ENCODE results near the gene MSANTD7.
"Not testable (repeated sequence)": the region's sequence is repeated elsewhere in the genome, so short reads cannot be mapped to it uniquely, and the experiment has no call there.

Gene MSANTD7

DNA sequence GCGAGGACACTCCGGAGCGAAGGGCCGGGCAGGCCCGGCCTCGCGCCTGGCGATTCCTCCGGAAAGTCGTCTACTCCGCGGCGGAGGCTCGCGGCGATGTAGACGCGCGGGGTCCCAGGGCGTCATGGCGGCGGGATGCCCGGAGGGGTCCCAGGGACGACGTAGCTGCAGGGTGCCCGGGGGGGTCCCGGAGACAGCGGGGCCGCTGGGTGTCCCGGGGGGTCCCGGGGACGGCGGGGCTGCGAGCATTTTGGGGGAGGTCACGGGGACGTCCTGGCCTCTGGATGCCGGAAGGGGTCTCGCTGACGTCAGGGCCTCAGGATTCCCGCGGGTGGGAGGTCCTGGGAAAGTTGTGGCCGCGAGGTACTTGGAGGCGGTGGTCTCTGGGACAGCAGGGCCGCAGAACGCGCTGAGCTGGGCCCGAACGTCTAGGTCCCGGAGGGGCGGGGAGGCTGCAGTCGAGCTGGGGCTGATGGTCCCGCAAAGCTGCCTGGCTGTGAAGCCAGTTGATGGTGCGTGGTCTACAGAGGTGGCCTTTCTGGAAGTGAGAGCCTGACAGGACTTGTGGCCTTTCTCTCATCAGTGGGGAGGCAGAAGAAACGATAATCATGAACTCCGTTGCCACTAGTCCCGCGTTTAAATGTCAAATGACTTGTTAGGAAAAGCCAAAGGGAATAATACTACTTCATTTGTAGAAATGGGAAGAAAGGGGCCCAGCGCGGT, 637 bp downstream of the MSANTD7 start:
- DNase-seq = no peak

DNA sequence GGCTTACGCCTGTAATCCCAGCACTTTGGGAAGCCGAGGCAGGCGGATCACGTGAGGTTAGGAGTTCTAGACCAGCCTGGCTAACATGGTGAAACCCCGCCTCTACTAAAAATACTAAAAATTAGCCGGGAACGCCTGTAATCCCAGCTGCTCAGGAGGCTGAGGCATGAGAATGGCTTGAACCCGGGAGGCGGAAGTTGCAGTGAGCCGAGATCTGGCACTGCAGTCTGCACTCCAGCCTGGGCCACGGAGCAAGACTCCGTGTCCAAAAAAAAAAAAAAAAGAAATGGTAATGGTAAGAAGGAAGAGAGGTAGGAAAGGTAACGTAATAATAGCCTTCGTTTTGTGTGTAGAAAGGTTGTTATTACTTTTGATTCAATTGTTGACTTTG, 1.2 kb downstream of the MSANTD7 start:
- DNase-seq = no peak

GRCh38 chr10:14840178-14840577, 2.1 kb downstream of the MSANTD7 start:
- DNase-seq = no peak

GRCh38 chr10:14843327-14843988, 5.4 kb downstream of the MSANTD7 start:
- DNase-seq = no peak

DNA sequence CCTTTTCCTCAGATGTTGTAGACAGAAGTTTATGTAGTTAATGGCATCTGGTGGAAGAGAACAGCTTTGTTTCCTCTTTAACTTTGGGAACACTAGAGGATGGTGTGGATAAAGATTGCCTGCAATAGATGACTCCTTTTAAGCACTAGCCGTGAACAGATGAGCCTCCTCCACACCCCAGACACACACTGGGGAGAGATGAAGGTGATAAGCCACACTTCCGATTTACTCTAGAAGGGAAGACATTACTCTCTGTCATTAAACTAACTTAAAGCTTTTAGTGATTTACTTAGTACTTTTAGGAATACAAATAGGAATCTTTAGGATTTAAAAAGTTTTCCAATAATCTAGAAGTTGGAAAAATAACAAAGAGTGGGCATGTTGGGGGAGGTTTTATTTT, 6.8 kb downstream of the MSANTD7 start:
- no peak for DNase-seq

DNA sequence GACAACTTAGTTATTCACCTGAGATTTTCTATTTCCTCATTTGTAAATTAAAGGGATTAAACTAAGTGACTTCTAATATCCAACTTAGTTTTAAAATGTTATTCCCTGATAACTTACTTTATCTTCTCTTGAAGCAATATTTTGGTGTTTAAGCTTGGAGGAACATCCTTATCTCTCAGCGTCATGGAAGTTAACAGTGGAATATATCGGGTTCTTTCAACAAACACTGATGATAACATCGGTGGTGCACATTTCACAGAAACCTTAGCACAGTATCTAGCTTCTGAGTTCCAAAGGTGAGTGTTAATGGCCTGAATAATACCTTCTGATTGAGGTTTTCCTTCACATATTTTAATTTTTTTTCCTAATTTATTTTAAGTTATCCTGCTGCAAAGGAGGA, 14.1 kb downstream of the MSANTD7 start:
- DNase-seq = no peak

GRCh38 chr10:14855453-14855852, 17.3 kb downstream of the MSANTD7 start:
- DNase-seq = no peak

DNA sequence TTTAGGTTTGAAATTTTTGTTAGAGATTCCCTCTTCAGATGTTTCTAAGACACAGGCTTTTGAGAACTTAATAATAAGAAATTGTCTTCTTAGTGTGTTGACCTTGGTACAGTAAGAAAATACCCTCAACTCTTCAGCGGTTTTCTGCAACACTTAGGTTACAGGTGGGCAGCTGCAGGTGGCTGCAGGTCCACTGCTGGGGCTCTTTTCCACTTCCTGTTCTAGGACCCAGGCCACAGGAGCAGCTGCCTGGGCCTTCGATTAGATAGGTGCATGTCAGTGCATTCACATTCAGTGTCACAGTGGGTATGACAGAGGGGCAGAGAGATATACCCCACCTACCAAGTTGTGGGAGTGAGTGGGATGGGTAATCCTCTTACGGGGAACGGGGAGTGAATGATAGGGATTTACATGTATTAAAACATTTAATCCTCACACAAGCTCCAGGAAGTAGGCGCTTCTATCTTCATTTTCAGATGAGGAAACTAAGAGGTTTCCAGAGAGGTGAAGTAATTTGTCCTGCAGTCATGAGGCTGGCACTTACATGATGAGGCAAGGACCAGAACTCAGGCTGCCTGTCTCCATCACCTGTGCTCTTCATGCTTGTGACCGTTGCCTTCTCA, 20.3 kb downstream of the MSANTD7 start:
- no peak for DNase-seq

- no peak for DNase-seq
Observed at GRCh38 chr10:14859043-14859442, 20.9 kb downstream of the MSANTD7 start.

- no peak for DNase-seq
Observed at GRCh38 chr10:14859775-14860174, 21.7 kb downstream of the MSANTD7 start.

DNA sequence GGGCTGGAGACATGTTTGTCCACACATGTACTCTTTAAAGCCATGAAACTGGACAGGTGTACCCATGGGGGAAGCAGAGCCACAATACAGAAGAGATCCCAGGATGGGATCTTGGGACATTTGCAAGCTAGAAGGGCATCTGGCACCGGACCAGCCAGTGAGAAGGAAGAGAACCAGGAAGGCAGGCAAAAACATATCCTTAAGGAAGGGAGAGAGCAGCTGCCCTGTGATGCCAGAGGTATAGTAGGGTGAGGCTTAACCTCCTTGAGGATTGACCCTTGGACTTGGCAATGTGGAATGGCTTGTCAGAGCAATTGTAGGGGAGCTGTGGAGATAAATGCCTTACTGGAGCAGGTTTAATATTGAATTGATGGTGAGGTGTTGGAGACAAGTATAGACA, 22.7 kb downstream of the MSANTD7 start:
- DNase-seq = no peak

DNA sequence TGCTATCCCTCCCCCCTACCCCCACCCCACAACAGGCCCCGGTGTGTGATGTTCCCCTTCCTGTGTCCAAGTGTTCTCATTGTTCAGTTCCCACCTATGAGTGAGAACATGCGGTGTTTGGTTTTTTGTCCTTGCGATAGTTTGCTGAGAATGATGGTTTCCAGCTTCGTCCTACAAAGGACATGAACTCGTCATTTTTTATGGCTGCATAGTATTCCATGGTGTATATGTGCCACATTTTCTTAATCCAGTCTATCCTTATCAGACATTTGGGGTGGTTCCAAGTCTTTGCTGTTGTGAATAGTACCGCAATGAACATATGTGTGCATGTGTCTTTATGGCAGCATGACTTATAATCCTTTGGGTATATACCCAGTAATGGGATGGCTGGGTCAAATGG, 26.4 kb downstream of the MSANTD7 start:
- not testable (repeated sequence) for DNase-seq

DNA sequence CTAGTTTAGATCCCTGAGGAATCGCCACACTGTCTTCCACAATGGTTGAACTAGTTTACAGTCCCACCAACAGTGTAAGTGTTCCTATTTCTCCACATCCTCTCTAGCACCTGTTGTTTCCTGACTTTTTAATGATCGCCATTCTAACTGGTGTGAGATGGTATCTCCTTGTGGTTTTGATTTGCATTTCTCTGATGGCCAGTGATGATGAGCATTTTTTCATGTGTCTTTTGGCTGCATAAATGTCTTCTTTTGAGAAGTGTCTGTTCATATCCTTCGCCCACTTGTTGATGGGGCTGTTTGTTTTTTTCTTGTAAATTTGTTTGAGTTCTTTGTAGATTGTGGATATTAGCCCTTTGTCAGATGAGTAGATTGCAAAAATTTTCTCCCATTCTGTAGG, 26.8 kb downstream of the MSANTD7 start:
- not testable (repeated sequence) for DNase-seq

GRCh38 chr10:14873090-14873760, 35.1 kb downstream of the MSANTD7 start:
- DNase-seq = no peak

DNA sequence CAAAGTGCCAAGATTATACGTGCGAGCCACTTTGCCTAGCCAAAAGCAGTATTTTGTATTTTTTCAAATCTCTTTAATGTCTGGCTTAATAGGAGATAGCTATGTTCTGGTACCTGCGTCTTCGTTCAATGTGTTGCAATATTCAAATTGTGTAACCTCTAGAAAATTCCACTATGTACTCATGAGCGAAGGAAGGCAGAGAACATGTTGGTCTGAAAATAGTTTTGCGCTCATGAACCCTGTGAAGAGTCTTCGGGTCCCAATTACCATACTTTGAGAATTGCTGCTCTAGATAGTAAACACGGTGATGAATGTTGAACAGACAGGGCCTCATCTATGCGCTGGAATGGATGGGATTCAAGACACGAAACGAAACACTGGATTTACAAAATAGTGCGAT, 37.8 kb downstream of the MSANTD7 start:
- no peak for DNase-seq

- no peak for DNase-seq
Observed at GRCh38 chr10:14876764-14877163, 38.7 kb downstream of the MSANTD7 start.

DNA sequence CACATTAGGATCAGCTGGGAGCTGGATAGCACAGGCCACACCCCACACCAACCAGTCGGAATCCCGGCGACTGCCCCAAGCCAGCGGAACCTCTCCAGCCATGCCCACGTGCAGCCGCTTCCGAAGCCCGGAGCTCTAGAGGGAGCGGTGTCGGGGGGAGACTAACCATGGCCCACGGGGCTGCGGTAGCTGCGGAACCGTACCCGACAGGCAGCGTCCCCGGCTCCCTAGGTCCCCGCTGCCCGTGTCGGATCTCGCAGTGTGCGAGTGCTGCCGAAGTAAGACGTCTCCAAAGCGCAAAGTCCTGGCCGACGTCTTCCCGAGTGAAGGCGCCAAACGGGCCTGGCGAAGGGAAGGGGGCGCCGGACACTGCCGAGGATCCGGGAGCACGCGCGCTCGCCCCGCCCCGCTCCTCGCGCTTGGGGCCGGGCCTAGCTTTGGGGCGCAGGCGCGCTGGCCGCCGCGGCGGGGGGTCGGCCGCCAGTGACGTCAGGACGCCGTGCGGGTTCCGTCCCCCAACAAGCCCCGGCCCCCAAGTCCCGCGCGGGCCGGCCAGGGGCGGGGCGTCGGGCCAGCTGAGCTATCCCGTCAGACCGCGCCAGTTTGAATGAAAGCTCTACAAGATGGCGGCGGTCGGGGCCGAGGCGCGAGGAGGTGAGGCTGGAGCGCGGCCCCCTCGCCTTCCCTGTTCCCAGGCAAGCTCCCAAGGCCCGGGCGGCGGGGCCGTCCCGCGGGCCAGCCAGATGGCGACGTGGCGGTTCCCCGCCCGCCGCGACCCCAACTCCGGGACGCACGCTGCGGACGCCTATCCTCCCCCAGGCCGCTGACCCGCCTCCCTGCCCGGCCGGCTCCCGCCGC, 40.4 kb downstream of the MSANTD7 start, which contains the start of gene SUV39H2:
Gene SUV39H2, plus strand, starts transcription at position 601 of the 858 bp plus-strand sequence. Its CDS starts 23 bp downstream, at position 624.
- peak; percentile 79 for DNase-seq

- DNase-seq = no peak
Observed at GRCh38 chr10:14879124-14879927, 41.2 kb downstream of the MSANTD7 start.

DNA sequence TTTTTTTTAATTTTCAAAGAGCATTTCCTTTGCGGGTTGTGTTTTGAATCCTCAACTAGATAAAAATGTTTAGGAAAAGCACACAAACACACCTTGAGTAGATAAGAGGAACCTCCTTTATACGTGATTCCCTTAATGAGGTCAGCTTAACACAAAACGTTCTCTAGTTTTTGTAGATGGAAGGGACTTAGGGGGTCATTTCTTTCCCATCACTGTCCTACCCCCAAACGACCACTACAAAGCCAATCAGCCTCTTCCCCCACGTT, 41.8 kb downstream of the MSANTD7 start:
- no peak for DNase-seq

- no peak for DNase-seq
Observed at GRCh38 chr10:14880229-14880628, 42.1 kb downstream of the MSANTD7 start.

- DNase-seq = no peak
Observed at GRCh38 chr10:14884082-14884481, 46.0 kb downstream of the MSANTD7 start.

All from COR-L47 (cell line).